Endothelial cell of umbilical vein (primary cell): ENCODE results near the gene SNX19. TPM values are rescaled to one million over a fixed set of nuclear protein-coding genes. Genes with fewer than 3 reads are reported as not detected.

Source experiments
- BruUV-seq: library from RNA; stranded (reverse); fragments of 400-500 nt; replicated peaks from 2 replicates; lab custom pipeline; 2021; lab: Mats Ljungman, UMichigan
- CTCF ChIA-PET: fragments of 300-600, 350-600 bp; sonication (Branson Sonifier 250); formaldehyde crosslinking; loops from one replicate; lab custom pipeline; 2021; ENCODE audit warnings: antibody characterized with exemption, inconsistent platforms; lab: Charles Lee
- POLR2A ChIA-PET: fragments of 300-600, 350-600 bp; sonication (Branson Sonifier 250); formaldehyde crosslinking; loops from one replicate; lab custom pipeline; 2021; ENCODE audit warnings: antibody characterized with exemption, inconsistent platforms; lab: Charles Lee
- DNase-seq: peaks from one replicate; pipeline ENCODE4 v3.0.0-alpha.2; 2011; ENCODE audit warnings: low read depth, low spot score
- FAIRE-seq: peaks from 2 replicates; lab custom pipeline; 2011; peaks lifted over from hg19 to GRCh38; lab: Jason Lieb, UNC
- H2AFZ ChIP-seq: 2 replicates; pipeline ENCODE4 v1.6.0; 2012; ENCODE audit warnings: low read depth, low read length, control low read depth, inconsistent platforms
- H3K27ac ChIP-seq: 2 replicates; pipeline ENCODE4 v1.5.1; 2011; ENCODE audit warnings: low read depth, mild to moderate bottlenecking, control low read depth, low read length, moderate library complexity; ENCODE audit not compliant: insufficient read depth
- H3K27me3 ChIP-seq, 2 experiments: 2 replicates each; pipeline versions ENCODE4 v1.6.0 to v1.6.1; 2011; ENCODE audit warnings: low read length in 2 of 2, mixed read lengths in 1 of 2; ENCODE audit not compliant: control insufficient read depth in 2 of 2, insufficient read depth in 2 of 2
- H3K36me3 ChIP-seq, 2 experiments: 2 replicates in 1 of 2; 3 replicates in 1 of 2; pipeline ENCODE4 v1.5.1; 2011; ENCODE audit warnings: low read length in 2 of 2, mild to moderate bottlenecking in 1 of 2, moderate library complexity in 1 of 2; ENCODE audit not compliant: control insufficient read depth in 2 of 2, insufficient read depth in 2 of 2; ENCODE audit errors: extremely low read depth in 1 of 2
- H3K4me1 ChIP-seq: 3 replicates; pipeline ENCODE4 v1.5.1; 2011; ENCODE audit warnings: mild to moderate bottlenecking, low read length; ENCODE audit not compliant: control insufficient read depth, insufficient read depth; ENCODE audit errors: extremely low read depth
- H3K4me2 ChIP-seq: 2 replicates; pipeline ENCODE4 v1.6.1; 2011; ENCODE audit warnings: low read length, control low read depth, mixed read lengths; ENCODE audit not compliant: insufficient read depth
- H3K4me3 ChIP-seq, 3 experiments: fragments of 200-600 bp in 1 of 3; sonication (generic), shearing (Covaris generic) in 1 of 3; replicated peaks in 1 of 3; 2 replicates each; pipeline ENCODE4 v1.5.1; 2011 to 2016; ENCODE audit warnings: control low read depth in 3 of 3, low read length in 3 of 3, mild to moderate bottlenecking in 2 of 3, inconsistent platforms in 1 of 3, low read depth in 1 of 3, moderate library complexity in 1 of 3; ENCODE audit not compliant: insufficient read depth in 1 of 3
- H3K79me2 ChIP-seq: 2 replicates; pipeline ENCODE4 v1.6.0; 2012; ENCODE audit warnings: low read length, inconsistent platforms; ENCODE audit not compliant: control insufficient read depth, insufficient read depth
- H3K9ac ChIP-seq: replicated peaks from 2 replicates; pipeline ENCODE3; 2011; ENCODE audit warnings: low read length, control low read depth; ENCODE audit not compliant: insufficient read depth; ENCODE audit errors: extremely low read depth
- H3K9me1 ChIP-seq: replicated peaks from 3 replicates; pipeline ENCODE4 v1.6.0; 2011; ENCODE audit warnings: mild to moderate bottlenecking, low read length; ENCODE audit not compliant: control insufficient read depth, insufficient read depth; ENCODE audit errors: extremely low read depth
- H3K9me3 ChIP-seq: replicated peaks from 2 replicates; pipeline ENCODE4 v1.5.1; 2012; ENCODE audit warnings: low read length, inconsistent platforms; ENCODE audit not compliant: control insufficient read depth, insufficient read depth
- H4K20me1 ChIP-seq: replicated peaks from 2 replicates; pipeline ENCODE3; 2011; ENCODE audit warnings: mild to moderate bottlenecking, low read length; ENCODE audit not compliant: control insufficient read depth, insufficient read depth; ENCODE audit errors: extremely low read depth
- EZH2 ChIP-seq: IDR thresholded peaks from 2 replicates; pipeline ENCODE4 v1.6.1; 2012; ENCODE audit warnings: borderline replicate concordance, low read depth, mild to moderate bottlenecking, moderate library complexity, low read length, inconsistent platforms; ENCODE audit not compliant: severe bottlenecking
- FOS ChIP-seq: IDR thresholded peaks from 2 replicates; pipeline ENCODE4 v1.6.1; 2011; ENCODE audit warnings: mild to moderate bottlenecking, low read length, moderate library complexity, borderline replicate concordance; ENCODE audit not compliant: insufficient read depth
- GATA2 ChIP-seq: IDR thresholded peaks from 2 replicates; pipeline ENCODE4 v1.7.0; 2011; ENCODE audit warnings: low read depth, mild to moderate bottlenecking, moderate library complexity, mixed read lengths, low read length; ENCODE audit not compliant: insufficient read length, insufficient read depth
- JUN ChIP-seq: IDR thresholded peaks from 2 replicates; pipeline ENCODE4 v1.6.1; 2011; ENCODE audit warnings: borderline replicate concordance, low read depth; ENCODE audit not compliant: insufficient read length, insufficient read depth
- MYC ChIP-seq: IDR thresholded peaks from one replicate; pipeline ENCODE4 v1.6.1; 2011; ENCODE audit warnings: mild to moderate bottlenecking, low read depth, low read length
- POLR2A ChIP-seq: IDR thresholded peaks from 2 replicates; pipeline ENCODE4 v1.6.1; 2012; ENCODE audit warnings: low read depth, mild to moderate bottlenecking, control low read depth, low read length
- POLR2AphosphoS5 ChIP-seq: IDR thresholded peaks from 2 replicates; pipeline ENCODE4 v1.6.1; 2012; ENCODE audit warnings: low read depth, mild to moderate bottlenecking, control low read depth, low read length, moderate library complexity; ENCODE audit not compliant: insufficient read depth
- dilution Hi-C: fragments of 300-500 bp; cut with MboI; formaldehyde crosslinking; loops from one replicate; pipeline ENCODE4 v1.15.0; 2019; ENCODE audit warnings: low sequenced_read_pairs; ENCODE audit not compliant: extremely low pct_ligation_motif_present
- intact Hi-C: fragments of 100-400 bp; cut with micrococcal nuclease; formaldehyde crosslinking; loops from one replicate; pipeline ENCODE4 v1.10.0; 2022
- polyA plus RNA-seq, 4 experiments: library from polyadenylated mRNA; depleted of rRNA in 3 of 4; stranded (reverse) in 3 of 4; unstranded in 1 of 4; fragments of >200 nt; gene quantifications; 2 replicates each; pipeline versions ENCODE4 v1.2.1 to v1.2.3, GENCODE V29; 2011 to 2012; ENCODE audit warnings: missing spikeins in 1 of 4
- total RNA-seq: library from RNA; stranded (reverse); gene quantifications from 2 replicates; pipeline ENCODE4 v1.2.3, GENCODE V29; 2021
- TF ChIP-seq, protein P1 (sequence below), 2 donors: IDR thresholded peaks; 1 replicate in 1 of 2; 2 replicates in 1 of 2; pipeline ENCODE4 v1.5.1; 2011; ENCODE audit warnings: low read length in 2 of 2, mild to moderate bottlenecking in 2 of 2, moderate library complexity in 2 of 2, control low read depth in 1 of 2, inconsistent platforms in 1 of 2, low read depth in 1 of 2; ENCODE audit not compliant: insufficient read depth in 1 of 2; ENCODE audit errors: extremely low read depth in 1 of 2
- TF ChIP-seq, protein P2 (sequence below): IDR thresholded peaks from 2 replicates; pipeline ENCODE4 v1.6.1; 2011; ENCODE audit not compliant: insufficient read depth, insufficient read length

The SNX19 gene
- total and polyA plus RNA-seq, 2 donors (not counting 3 experiments of a cell fraction or from before 2014, with no cell fraction given), result 37.4 to 49.8 TPM

DNA sequence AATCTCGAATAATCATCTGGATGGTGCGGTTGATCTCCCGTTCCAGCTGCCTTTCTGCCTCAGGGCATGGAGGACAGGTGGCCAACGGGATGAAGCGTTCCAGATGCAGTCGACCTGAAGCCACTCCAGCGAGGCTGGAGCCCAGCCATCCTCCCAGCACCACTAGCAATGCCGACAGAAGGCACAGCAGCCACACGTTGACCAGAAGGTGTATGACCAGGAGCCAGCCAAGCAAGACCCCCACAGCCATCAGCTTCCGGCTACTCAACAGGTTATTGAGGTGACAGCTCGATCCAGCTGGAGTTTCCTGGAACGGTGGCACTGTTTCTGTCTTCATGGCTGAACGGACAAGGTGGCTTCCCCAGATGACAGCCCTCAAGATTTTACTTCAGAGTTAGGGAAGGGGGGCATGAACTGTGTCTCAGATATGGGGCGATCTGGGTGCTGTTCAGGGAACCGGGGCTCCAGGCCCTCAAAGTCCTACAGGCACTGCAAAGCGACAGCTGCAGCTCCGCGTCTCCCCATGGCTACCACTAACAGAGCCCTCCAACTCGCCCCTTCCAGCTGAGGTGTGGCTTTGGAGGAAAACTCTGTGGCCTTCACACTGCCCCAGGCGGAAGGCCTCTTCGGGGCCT is 559 bp downstream of the SNX19 start:
- Histone ChIP-seq H3K9me1 (no peaks in the 10 kb centered on the region), H2AFZ (peak overlapping the region; percentile 45), H3K79me2 (peaks cover 37% of the 10 kb centered on the region), H3K27ac (peak overlapping the region; percentile 76), H3K4me1 (peaks cover 12% of the 10 kb centered on the region), H3K27me3 (peaks cover 3 to 4% of the 10 kb centered on the region in 2 experiments), H3K4me2 (peak overlapping the region; percentile 31), H3K4me3 (peak overlapping the region; percentile 13 to 87 (median 51)), H3K9ac (peak overlapping the region; percentile 87), H3K36me3 (peaks cover 9 to 11% of the 10 kb centered on the region in 2 experiments), H3K9me3 (no peaks in the 10 kb centered on the region), H4K20me1 (no peaks in the 10 kb centered on the region)
- no peak for TF ChIP-seq EZH2
- TF ChIP-seq FOS, result no peak
- no peak for TF ChIP-seq MYC
- POLR2A ChIA-PET, result interaction anchor here (0.6 to 1.8 kb wide), 3 partner anchors 9 to 51 kb away, joined by 3 to 8 read pairs (median 4); no protein-coding TSS in a partner anchor
- BruUV-seq, result TSS peak; percentile 47
- FAIRE-seq (no peak), DNase-seq (no peak)
- CTCF ChIA-PET, result interaction anchor here (1.1 to 3.0 kb wide), 23 partner anchors 9 to 832 kb away, joined by 3 to 58 read pairs (median 6); partner anchors contain the start of gene ADAMTS15
- dilution Hi-C loops (no loop called here), intact Hi-C loops (loop anchor here (1.0 kb wide), 4 partner anchors 7 to 484 kb away; no protein-coding TSS in a partner anchor)

DNA sequence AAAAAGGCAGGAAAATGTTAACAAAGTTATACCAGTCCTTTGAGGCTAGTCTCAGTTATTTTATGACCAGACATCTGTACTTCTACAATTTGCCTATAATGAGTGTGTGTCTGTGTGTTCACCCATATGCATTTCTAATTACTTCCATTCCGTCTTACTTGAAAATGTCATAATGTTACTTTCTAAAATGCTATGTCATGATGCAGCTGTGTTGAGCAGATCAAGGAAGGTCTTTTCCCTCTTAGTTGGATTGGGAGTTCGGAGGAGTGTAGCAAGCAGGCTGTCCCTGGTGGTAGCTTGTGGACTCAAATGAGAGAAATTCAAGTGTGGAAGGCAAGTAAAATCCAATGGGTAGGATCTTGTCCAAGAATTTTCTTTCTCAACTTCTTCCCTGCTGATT is 3.0 kb downstream of the SNX19 start:
- Histone ChIP-seq H3K27me3 (no peaks in the 10 kb centered on the region), H3K9ac (no peak overlapping the region), H4K20me1 (no peaks in the 10 kb centered on the region), H3K27ac (no peak overlapping the region), H3K4me2 (no peak overlapping the region), H2AFZ (no peak overlapping the region), H3K9me1 (no peaks in the 10 kb centered on the region), H3K79me2 (peaks cover 37% of the 10 kb centered on the region), H3K4me3 (no peak overlapping the region), H3K9me3 (no peaks in the 10 kb centered on the region), H3K4me1 (peaks cover 34% of the 10 kb centered on the region), H3K36me3 (peaks cover 11% of the 10 kb centered on the region in 2 experiments)
- CTCF ChIA-PET, result interaction anchor here (1.4 kb wide), 1 partner anchor 45 kb away, joined by 3 read pairs; no protein-coding TSS in a partner anchor
- POLR2A ChIA-PET, result no interaction called here
- no peak for FAIRE-seq
- BruUV-seq, result no TSS peak
- TF ChIP-seq FOS (no peak), JUN (no peak), EZH2 (no peak), POLR2A (no peak), MYC (no peak), GATA2 (no peak), POLR2AphosphoS5 (no peak)
- TF ChIP-seq, protein P1, sequence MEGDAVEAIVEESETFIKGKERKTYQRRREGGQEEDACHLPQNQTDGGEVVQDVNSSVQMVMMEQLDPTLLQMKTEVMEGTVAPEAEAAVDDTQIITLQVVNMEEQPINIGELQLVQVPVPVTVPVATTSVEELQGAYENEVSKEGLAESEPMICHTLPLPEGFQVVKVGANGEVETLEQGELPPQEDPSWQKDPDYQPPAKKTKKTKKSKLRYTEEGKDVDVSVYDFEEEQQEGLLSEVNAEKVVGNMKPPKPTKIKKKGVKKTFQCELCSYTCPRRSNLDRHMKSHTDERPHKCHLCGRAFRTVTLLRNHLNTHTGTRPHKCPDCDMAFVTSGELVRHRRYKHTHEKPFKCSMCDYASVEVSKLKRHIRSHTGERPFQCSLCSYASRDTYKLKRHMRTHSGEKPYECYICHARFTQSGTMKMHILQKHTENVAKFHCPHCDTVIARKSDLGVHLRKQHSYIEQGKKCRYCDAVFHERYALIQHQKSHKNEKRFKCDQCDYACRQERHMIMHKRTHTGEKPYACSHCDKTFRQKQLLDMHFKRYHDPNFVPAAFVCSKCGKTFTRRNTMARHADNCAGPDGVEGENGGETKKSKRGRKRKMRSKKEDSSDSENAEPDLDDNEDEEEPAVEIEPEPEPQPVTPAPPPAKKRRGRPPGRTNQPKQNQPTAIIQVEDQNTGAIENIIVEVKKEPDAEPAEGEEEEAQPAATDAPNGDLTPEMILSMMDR (IDR thresholded peaks at IDR 0.05; ENCODE audit: extremely low read depth in 1 of 2, insufficient read depth in 1 of 2, low read depth in 1 of 2, low read length in 2 of 2), result no peak
- TF ChIP-seq, protein P2, sequence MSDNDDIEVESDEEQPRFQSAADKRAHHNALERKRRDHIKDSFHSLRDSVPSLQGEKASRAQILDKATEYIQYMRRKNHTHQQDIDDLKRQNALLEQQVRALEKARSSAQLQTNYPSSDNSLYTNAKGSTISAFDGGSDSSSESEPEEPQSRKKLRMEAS, result no peak
- DNase-seq, result no peak
- dilution Hi-C loops (no loop called here), intact Hi-C loops (no loop called here)
